HEK293 (cell line): ENCODE measurements around the gene GSG1.

Experiments
- CTCF ChIA-PET: fragments of 350-600 bp; formaldehyde crosslinking; extraction: SDS; loops from one replicate; lab custom pipeline; 2021; ENCODE audit warnings: antibody characterized with exemption; lab: Yijun Ruan, JAX
- POLR2A ChIA-PET: fragments of 300-600 bp; formaldehyde crosslinking; extraction: SDS; loops from one replicate; lab custom pipeline; 2020; ENCODE audit warnings: antibody characterized with exemption, inconsistent platforms; lab: Yijun Ruan, JAX
- H3K27ac ChIP-seq: fragments of 200-500 bp; sonication (Bioruptor generic); 2 replicates; pipeline ENCODE4 v1.5.1; 2014; ENCODE audit warnings: low read depth, low read length, control low read depth, inconsistent platforms; ENCODE audit errors: extremely low read depth
- H3K36me3 ChIP-seq, 2 experiments: fragments of 200-500 bp in 1 of 2; sonication (Bioruptor generic) in 1 of 2; 1 replicate in 1 of 2; 2 replicates in 1 of 2; pipeline ENCODE4 v1.5.1; 2014 to 2017; ENCODE audit warnings: inconsistent platforms in 2 of 2, low read length in 2 of 2; ENCODE audit not compliant: control insufficient read depth in 2 of 2, insufficient read depth in 1 of 2
- H3K4me1 ChIP-seq: fragments of 200-500 bp; sonication (Bioruptor generic); 2 replicates; pipeline ENCODE4 v1.5.1; 2014; ENCODE audit warnings: mild to moderate bottlenecking, low read length, inconsistent platforms; ENCODE audit not compliant: control insufficient read depth, insufficient read depth
- H3K4me3 ChIP-seq: 2 replicates; pipeline ENCODE4 v1.5.1; 2011; ENCODE audit warnings: low read depth, mild to moderate bottlenecking, control low read depth, low read length, moderate library complexity
- H3K9me3 ChIP-seq: fragments of 200-500 bp; sonication (Bioruptor generic); 2 replicates; pipeline ENCODE4 v1.5.1; 2014; ENCODE audit warnings: low read depth, low read length, inconsistent platforms; ENCODE audit not compliant: control insufficient read depth, insufficient read depth
- EGR2 ChIP-seq: fragments of 450-650 bp; formaldehyde crosslinking; IDR thresholded peaks from 2 replicates; pipeline ENCODE4 v1.5.1; 2016; ENCODE audit warnings: low read depth, missing biosample characterization, missing genetic modification characterization
- GLIS1 ChIP-seq: fragments of 450-650 bp; formaldehyde crosslinking; IDR thresholded peaks from 2 replicates; pipeline ENCODE4 v1.5.1; 2016; ENCODE audit warnings: missing biosample characterization, missing genetic modification characterization
- MEIS1 ChIP-seq: sonication (generic); formaldehyde crosslinking; IDR thresholded peaks from 2 replicates; pipeline ENCODE4 v1.8.1; 2022; ENCODE audit warnings: missing genetic modification reagents, mild to moderate bottlenecking, borderline replicate concordance
- SP3 ChIP-seq: fragments of 450-650 bp; formaldehyde crosslinking; IDR thresholded peaks from 2 replicates; pipeline ENCODE4 v1.5.1; 2016; ENCODE audit warnings: missing biosample characterization, missing genetic modification characterization
- ZFHX2 ChIP-seq: fragments of 450-650 bp; formaldehyde crosslinking; conservative IDR thresholded peaks from 2 replicates; pipeline ENCODE4 v1.5.1; 2016; ENCODE audit warnings: missing biosample characterization, missing genetic modification characterization
- ZIC2 ChIP-seq: fragments of 450-650 bp; formaldehyde crosslinking; IDR thresholded peaks from 2 replicates; pipeline ENCODE4 v1.5.1; 2016; ENCODE audit warnings: missing biosample characterization, missing genetic modification characterization
- ZNF138 ChIP-seq: fragments of 450-650 bp; formaldehyde crosslinking; IDR thresholded peaks from 2 replicates; pipeline ENCODE4 v1.5.1; 2016; ENCODE audit warnings: missing biosample characterization, missing genetic modification characterization, borderline replicate concordance
- ZNF155 ChIP-seq: fragments of 450-650 bp; formaldehyde crosslinking; IDR thresholded peaks from 2 replicates; pipeline ENCODE4 v1.5.1; 2016; ENCODE audit warnings: missing biosample characterization, missing genetic modification characterization
- ZNF19 ChIP-seq: fragments of 450-650 bp; formaldehyde crosslinking; IDR thresholded peaks from 2 replicates; pipeline ENCODE4; 2016; ENCODE audit warnings: missing biosample characterization, missing genetic modification characterization, low read depth
- ZNF23 ChIP-seq: fragments of 450-650 bp; formaldehyde crosslinking; IDR thresholded peaks from 2 replicates; pipeline ENCODE4 v1.5.1; 2016; ENCODE audit warnings: missing biosample characterization, missing genetic modification characterization, borderline replicate concordance
- ZNF404 ChIP-seq: fragments of 450-650 bp; formaldehyde crosslinking; IDR thresholded peaks from 2 replicates; pipeline ENCODE4 v1.5.1; 2017; ENCODE audit warnings: missing biosample characterization, missing genetic modification characterization
- ZNF423 ChIP-seq: fragments of 450-650 bp; formaldehyde crosslinking; IDR thresholded peaks from 2 replicates; pipeline ENCODE4 v1.5.1; 2016; ENCODE audit warnings: missing biosample characterization, missing genetic modification characterization
- ZNF473 ChIP-seq: fragments of 450-650 bp; formaldehyde crosslinking; IDR thresholded peaks from 2 replicates; pipeline ENCODE4 v1.5.1; 2017; ENCODE audit warnings: missing biosample characterization, missing genetic modification characterization
- ZNF529 ChIP-seq: fragments of 450-650 bp; formaldehyde crosslinking; IDR thresholded peaks from 2 replicates; pipeline ENCODE4 v1.5.1; 2017; ENCODE audit warnings: missing genetic modification characterization, missing biosample characterization; ENCODE audit not compliant: insufficient replicate concordance
- ZNF596 ChIP-seq: fragments of 450-650 bp; IDR thresholded peaks from 2 replicates; pipeline ENCODE4 v1.5.0; 2018; ENCODE audit warnings: missing biosample characterization, mild to moderate bottlenecking, missing genetic modification characterization, moderate library complexity
- ZSCAN23 ChIP-seq: fragments of 450-650 bp; formaldehyde crosslinking; IDR thresholded peaks from 2 replicates; pipeline ENCODE4 v1.5.1; 2016; ENCODE audit warnings: missing biosample characterization, missing genetic modification characterization
- TF ChIP-seq, protein P1 (sequence below): fragments of 450-650 bp; formaldehyde crosslinking; IDR thresholded peaks from 2 replicates; pipeline ENCODE4 v1.5.1; 2016; ENCODE audit warnings: missing biosample characterization, missing genetic modification characterization
- TF ChIP-seq, protein P2 (sequence below): fragments of 450-650 bp; formaldehyde crosslinking; IDR thresholded peaks from 2 replicates; pipeline ENCODE4 v1.5.1; 2016; ENCODE audit warnings: missing biosample characterization, missing genetic modification characterization
- TF ChIP-seq, protein P3 (sequence below): fragments of 450-650 bp; formaldehyde crosslinking; IDR thresholded peaks from 2 replicates; pipeline ENCODE4 v1.5.1; 2016; ENCODE audit warnings: missing biosample characterization, missing genetic modification characterization
- TF ChIP-seq, protein P4 (sequence below): fragments of 450-650 bp; IDR thresholded peaks from 2 replicates; pipeline ENCODE4 v1.5.1; 2018; ENCODE audit warnings: missing biosample characterization, missing genetic modification characterization

GSG1 gene

DNA sequence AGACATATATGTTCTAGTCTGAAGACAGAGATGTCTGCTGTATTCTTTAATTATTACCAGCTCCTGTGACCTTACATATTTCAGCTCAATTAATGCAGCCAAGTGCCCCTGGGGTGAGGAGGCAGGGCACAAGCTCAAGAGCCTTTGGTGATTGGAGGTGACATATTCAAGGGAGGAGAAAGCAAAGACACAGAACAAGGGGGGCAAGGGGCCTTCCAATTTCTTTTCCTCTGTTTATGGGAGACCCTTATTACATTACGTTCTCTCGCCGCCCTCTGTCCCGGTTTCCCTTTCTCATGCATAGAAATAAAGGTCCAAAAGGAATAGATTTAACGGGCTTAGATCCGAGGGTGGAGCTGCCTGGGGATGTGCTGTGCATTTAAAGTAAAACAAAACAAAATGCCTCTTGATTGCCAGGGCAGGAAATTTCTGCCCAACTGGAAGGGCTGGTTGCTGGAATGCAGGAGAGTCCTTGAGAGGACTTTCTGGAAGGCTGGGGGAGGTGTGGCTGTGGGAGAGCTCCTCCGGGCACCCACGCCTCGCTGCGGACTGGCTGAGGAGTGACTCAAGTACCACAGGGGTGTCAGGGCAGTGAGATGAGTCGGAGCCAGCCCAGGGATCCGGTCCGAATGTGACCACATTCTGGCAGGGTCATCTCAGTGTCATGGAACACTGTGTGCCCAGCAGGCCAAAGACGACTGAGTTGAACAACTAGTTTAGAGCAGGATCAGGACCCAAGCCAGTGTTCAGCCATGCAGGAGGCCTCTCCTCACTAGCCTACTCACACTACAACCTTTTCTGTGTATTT lies 32.1 kb upstream of the GSG1 start:
- H3K27ac ChIP-seq = no peak overlapping the region
- H3K36me3 ChIP-seq = no peaks in the 10 kb centered on the region
- no peaks in the 10 kb centered on the region for H3K9me3 ChIP-seq
- H3K4me3 ChIP-seq = no peak overlapping the region
- H3K4me1 ChIP-seq = no peaks in the 10 kb centered on the region
- POLR2A ChIA-PET = no interaction called here
- TF ChIP-seq ZIC2 (tag by site-specific recombination) (peak; percentile 47), ZFHX2 (tag by site-specific recombination) (peak; percentile 39; the same call in 1 of the 2 replicates), SP3 (tag by site-specific recombination) (no peak), EGR2 (tag by site-specific recombination) (peak; percentile 51; the same call in 1 of the 2 replicates), GLIS1 (tag by site-specific recombination) (peak; percentile 33)
- CTCF ChIA-PET = interaction anchor here (0.6 to 1.9 kb wide), 6 partner anchors 14 to 91 kb away, joined by 3 to 8 read pairs (median 4); no protein-coding TSS in a partner anchor

DNA sequence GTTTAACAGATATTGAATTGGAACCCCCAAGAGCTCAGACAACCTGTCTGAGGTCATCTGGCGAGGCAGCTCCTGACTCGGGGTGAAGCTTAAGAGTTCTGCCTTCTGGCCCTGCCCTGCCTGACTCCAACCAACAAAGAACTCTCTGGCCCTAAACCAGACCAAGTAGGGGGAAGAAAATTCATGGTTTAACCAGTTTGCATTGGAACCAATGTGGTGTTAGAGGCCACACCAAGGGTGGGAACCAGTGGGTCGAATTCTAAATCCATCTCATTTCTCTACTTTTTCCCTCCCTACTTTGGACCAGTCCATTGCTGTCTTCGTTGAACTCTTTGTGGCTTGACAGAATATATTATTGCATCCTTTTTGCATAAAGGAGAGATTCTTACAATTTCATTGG lies 30.4 kb upstream of the GSG1 start:
- ChIA-PET CTCF (no interaction called here), POLR2A (no interaction called here)
- Histone ChIP-seq H3K36me3 (no peaks in the 10 kb centered on the region), H3K27ac (no peak overlapping the region), H3K4me3 (no peak overlapping the region), H3K4me1 (no peaks in the 10 kb centered on the region), H3K9me3 (no peaks in the 10 kb centered on the region)
- TF ChIP-seq ZNF596 (tag by site-specific recombination) (no peak), GLIS1 (tag by site-specific recombination) (no peak), ZNF404 (tag by site-specific recombination) (no peak), ZNF138 (tag by site-specific recombination) (no peak), ZNF529 (tag by site-specific recombination) (no peak), ZNF473 (tag by site-specific recombination) (no peak)
- TF ChIP-seq, protein P1, sequence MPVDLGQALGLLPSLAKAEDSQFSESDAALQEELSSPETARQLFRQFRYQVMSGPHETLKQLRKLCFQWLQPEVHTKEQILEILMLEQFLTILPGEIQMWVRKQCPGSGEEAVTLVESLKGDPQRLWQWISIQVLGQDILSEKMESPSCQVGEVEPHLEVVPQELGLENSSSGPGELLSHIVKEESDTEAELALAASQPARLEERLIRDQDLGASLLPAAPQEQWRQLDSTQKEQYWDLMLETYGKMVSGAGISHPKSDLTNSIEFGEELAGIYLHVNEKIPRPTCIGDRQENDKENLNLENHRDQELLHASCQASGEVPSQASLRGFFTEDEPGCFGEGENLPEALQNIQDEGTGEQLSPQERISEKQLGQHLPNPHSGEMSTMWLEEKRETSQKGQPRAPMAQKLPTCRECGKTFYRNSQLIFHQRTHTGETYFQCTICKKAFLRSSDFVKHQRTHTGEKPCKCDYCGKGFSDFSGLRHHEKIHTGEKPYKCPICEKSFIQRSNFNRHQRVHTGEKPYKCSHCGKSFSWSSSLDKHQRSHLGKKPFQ (tag by site-specific recombination) = no peak

DNA sequence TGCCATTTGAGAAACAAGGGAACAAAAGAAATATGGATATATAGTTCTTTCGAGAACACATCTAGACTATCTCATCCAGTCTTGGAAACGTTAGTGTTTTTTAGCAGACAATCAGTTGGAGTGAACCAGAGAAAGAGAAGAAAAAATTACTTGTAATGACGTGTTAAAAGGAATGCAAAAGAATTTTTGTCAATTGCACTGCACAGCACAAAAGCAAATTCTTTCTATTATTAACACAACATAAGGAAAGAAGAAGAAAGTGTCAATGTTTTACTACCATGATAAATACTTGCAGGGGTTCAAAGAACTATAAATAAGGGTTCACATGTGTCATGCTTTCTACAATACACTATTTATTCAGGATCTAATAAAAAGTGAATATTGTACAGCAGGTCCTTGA lies 27.5 kb upstream of the GSG1 start:
- ChIA-PET POLR2A (no interaction called here), CTCF (no interaction called here)
- Histone ChIP-seq H3K9me3 (no peaks in the 10 kb centered on the region; the same call in 1 of the 2 replicates), H3K4me3 (no peak overlapping the region), H3K36me3 (no peaks in the 10 kb centered on the region), H3K4me1 (no peaks in the 10 kb centered on the region), H3K27ac (no peak overlapping the region)
- TF ChIP-seq ZNF155 (tag by site-specific recombination) = no peak
- TF ChIP-seq, protein P2, sequence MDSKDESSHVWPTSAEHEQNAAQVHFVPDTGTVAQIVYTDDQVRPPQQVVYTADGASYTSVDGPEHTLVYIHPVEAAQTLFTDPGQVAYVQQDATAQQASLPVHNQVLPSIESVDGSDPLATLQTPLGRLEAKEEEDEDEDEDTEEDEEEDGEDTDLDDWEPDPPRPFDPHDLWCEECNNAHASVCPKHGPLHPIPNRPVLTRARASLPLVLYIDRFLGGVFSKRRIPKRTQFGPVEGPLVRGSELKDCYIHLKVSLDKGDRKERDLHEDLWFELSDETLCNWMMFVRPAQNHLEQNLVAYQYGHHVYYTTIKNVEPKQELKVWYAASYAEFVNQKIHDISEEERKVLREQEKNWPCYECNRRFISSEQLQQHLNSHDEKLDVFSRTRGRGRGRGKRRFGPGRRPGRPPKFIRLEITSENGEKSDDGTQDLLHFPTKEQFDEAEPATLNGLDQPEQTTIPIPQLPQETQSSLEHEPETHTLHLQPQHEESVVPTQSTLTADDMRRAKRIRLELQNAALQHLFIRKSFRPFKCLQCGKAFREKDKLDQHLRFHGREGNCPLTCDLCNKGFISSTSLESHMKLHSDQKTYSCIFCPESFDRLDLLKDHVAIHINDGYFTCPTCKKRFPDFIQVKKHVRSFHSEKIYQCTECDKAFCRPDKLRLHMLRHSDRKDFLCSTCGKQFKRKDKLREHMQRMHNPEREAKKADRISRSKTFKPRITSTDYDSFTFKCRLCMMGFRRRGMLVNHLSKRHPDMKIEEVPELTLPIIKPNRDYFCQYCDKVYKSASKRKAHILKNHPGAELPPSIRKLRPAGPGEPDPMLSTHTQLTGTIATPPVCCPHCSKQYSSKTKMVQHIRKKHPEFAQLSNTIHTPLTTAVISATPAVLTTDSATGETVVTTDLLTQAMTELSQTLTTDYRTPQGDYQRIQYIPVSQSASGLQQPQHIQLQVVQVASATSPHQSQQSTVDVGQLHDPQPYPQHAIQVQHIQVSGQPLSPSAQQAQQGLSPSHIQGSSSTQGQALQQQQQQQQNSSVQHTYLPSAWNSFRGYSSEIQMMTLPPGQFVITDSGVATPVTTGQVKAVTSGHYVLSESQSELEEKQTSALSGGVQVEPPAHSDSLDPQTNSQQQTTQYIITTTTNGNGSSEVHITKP = no peak
- no peak for TF ChIP-seq ZNF19
- no peak for TF ChIP-seq ZNF23 (tag by site-specific recombination)
- TF ChIP-seq ZNF423 (tag by site-specific recombination) = no peak
- no peak for TF ChIP-seq ZNF596 (tag by site-specific recombination)
- TF ChIP-seq ZSCAN23 = no peak
- TF ChIP-seq, protein P3, sequence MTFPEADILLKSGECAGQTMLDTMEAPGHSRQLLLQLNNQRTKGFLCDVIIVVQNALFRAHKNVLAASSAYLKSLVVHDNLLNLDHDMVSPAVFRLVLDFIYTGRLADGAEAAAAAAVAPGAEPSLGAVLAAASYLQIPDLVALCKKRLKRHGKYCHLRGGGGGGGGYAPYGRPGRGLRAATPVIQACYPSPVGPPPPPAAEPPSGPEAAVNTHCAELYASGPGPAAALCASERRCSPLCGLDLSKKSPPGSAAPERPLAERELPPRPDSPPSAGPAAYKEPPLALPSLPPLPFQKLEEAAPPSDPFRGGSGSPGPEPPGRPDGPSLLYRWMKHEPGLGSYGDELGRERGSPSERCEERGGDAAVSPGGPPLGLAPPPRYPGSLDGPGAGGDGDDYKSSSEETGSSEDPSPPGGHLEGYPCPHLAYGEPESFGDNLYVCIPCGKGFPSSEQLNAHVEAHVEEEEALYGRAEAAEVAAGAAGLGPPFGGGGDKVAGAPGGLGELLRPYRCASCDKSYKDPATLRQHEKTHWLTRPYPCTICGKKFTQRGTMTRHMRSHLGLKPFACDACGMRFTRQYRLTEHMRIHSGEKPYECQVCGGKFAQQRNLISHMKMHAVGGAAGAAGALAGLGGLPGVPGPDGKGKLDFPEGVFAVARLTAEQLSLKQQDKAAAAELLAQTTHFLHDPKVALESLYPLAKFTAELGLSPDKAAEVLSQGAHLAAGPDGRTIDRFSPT = no peak
- TF ChIP-seq, protein P4, sequence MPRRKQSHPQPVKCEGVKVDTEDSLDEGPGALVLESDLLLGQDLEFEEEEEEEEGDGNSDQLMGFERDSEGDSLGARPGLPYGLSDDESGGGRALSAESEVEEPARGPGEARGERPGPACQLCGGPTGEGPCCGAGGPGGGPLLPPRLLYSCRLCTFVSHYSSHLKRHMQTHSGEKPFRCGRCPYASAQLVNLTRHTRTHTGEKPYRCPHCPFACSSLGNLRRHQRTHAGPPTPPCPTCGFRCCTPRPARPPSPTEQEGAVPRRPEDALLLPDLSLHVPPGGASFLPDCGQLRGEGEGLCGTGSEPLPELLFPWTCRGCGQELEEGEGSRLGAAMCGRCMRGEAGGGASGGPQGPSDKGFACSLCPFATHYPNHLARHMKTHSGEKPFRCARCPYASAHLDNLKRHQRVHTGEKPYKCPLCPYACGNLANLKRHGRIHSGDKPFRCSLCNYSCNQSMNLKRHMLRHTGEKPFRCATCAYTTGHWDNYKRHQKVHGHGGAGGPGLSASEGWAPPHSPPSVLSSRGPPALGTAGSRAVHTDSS (tag by site-specific recombination) = no peak
- TF ChIP-seq MEIS1 (CRISPR knock-in tag) = no peak
